ENCODE measurements around the gene RAF1. TPM values are rescaled to one million over a fixed set of nuclear protein-coding genes. Genes with fewer than 3 reads are reported as not detected.

Gene RAF1
- total and polyA plus RNA-seq, 2 of the 13 experiments (the other 11 are each of a cell fraction or from before 2014, with no cell fraction given) = 72.2 to 91.4 TPM

- no peaks in the 10 kb centered on the region for H4K20me1 ChIP-seq (ENCODE audit: insufficient read depth, low read length)
- BruUV-seq (replicated peaks) = no TSS peak
- H3K79me2 ChIP-seq (ENCODE audit: insufficient read depth, low read length) = no peaks in the 10 kb centered on the region
- no peak for FAIRE-seq
- ATAC-seq = no peak
- H3K4me2 ChIP-seq (ENCODE audit: low read depth, low read length) = no peak overlapping the region
- in situ Hi-C loops (cut with HindIII; ENCODE audit: extremely low pct_ligation_motif_present, low pct_unique_long_range_greater_than_20kb) (no loop called here), intact Hi-C loops (cut with micrococcal nuclease; ENCODE audit: unreplicated experiment) (no loop called here)
- no peak overlapping the region for H2AFZ ChIP-seq (ENCODE audit: low read length)
- no peak overlapping the region for H3K9ac ChIP-seq (ENCODE audit: insufficient read depth, low read depth, low read length)
- 9% methylated on average over 6 of the region's 6 CpGs for WGBS (ENCODE audit: low lambda C conversion rate)
- no peaks in the 10 kb centered on the region for H3K9me3 ChIP-seq (ENCODE audit: low read length)
- CTCF ChIA-PET (ENCODE audit: low intra/inter-chr PET ratio, low total read pairs) = no interaction called here
- 0 out of 2 replicates have a peak, but pooled peaks cover 2% of the 10 kb centered on the region for H3K4me1 ChIP-seq (ENCODE audit: insufficient read depth, low read length)
- POLR2A ChIA-PET = no interaction called here
- H3K4me3 ChIP-seq (replicated peaks in 1 of 3; ENCODE audit: insufficient read depth in 1 of 3, low read depth in 2 of 3, low read length in 3 of 3) = no peak overlapping the region
- no peaks in the 10 kb centered on the region for H3K36me3 ChIP-seq (replicated peaks in 1 of 2; ENCODE audit: control insufficient read depth in 1 of 2, insufficient read depth in 2 of 2, low read length in 2 of 2)
- no peak for DNase-seq (ENCODE audit: low spot score)
- H3K27ac ChIP-seq (ENCODE audit: extremely low read length, insufficient read depth, low read length) = no peak overlapping the region
- peaks cover 0 to 3% of the 10 kb centered on the region in 2 experiments; a peak in 1 of 5 replicates for H3K27me3 ChIP-seq (ENCODE audit: control insufficient read depth in 1 of 2, insufficient read depth in 2 of 2, low read length in 2 of 2)
- no peak for TF ChIP-seq ZNF713 (CRISPR knock-in tag; IDR thresholded peaks at IDR 0.05)
Observed at GRCh38 chr3:12708584-12709192, 44.8 kb upstream of the RAF1 start.

GRCh38 chr3:12707449-12707848 lies 43.5 kb upstream of the RAF1 start:
- DNase-seq (ENCODE audit: low spot score) (no peak), FAIRE-seq (no peak), ATAC-seq (no peak)
- Histone ChIP-seq H3K27me3 (ENCODE audit: control insufficient read depth in 1 of 2, insufficient read depth in 2 of 2, low read length in 2 of 2) (peaks cover 0 to 3% of the 10 kb centered on the region in 2 experiments; a peak in 1 of 5 replicates), H4K20me1 (ENCODE audit: insufficient read depth, low read length) (no peaks in the 10 kb centered on the region), H3K9me3 (ENCODE audit: low read length) (no peaks in the 10 kb centered on the region), H3K4me1 (ENCODE audit: insufficient read depth, low read length) (peaks cover 14% of the 10 kb centered on the region; the same call in 1 of the 2 replicates), H2AFZ (ENCODE audit: low read length) (no peak overlapping the region), H3K9ac (ENCODE audit: insufficient read depth, low read depth, low read length) (no peak overlapping the region), H3K4me2 (ENCODE audit: low read depth, low read length) (no peak overlapping the region), H3K79me2 (ENCODE audit: insufficient read depth, low read length) (no peaks in the 10 kb centered on the region), H3K27ac (ENCODE audit: extremely low read length, insufficient read depth, low read length) (no peak overlapping the region), H3K36me3 (replicated peaks in 1 of 2; ENCODE audit: control insufficient read depth in 1 of 2, insufficient read depth in 2 of 2, low read length in 2 of 2) (no peaks in the 10 kb centered on the region), H3K4me3 (replicated peaks in 1 of 3; ENCODE audit: insufficient read depth in 1 of 3, low read depth in 2 of 3, low read length in 3 of 3) (no peak overlapping the region)
- ChIA-PET POLR2A (no interaction called here), CTCF (ENCODE audit: low intra/inter-chr PET ratio, low total read pairs) (no interaction called here)
- BruUV-seq (replicated peaks) = no TSS peak
- in situ Hi-C loops (cut with HindIII; ENCODE audit: extremely low pct_ligation_motif_present, low pct_unique_long_range_greater_than_20kb) = no loop called here
- intact Hi-C loops (cut with micrococcal nuclease; ENCODE audit: unreplicated experiment) = loop anchor here (2.0 kb wide), 1 partner anchor 13 kb away; no protein-coding TSS in a partner anchor
- TF ChIP-seq SALL2 (CRISPR knock-in tag; IDR thresholded peaks at IDR 0.05) = no peak
- peak; percentile 58 for TF ChIP-seq CEBPG (CRISPR knock-in tag; IDR thresholded peaks at IDR 0.05)
- TF ChIP-seq CEBPB (IDR thresholded peaks at IDR 0.05; ENCODE audit: borderline replicate concordance, low read depth, low read length) = peak; percentile 53; the same call in 1 of the 2 replicates
- WGBS (ENCODE audit: low lambda C conversion rate) = 0% methylated on average over 1 of the region's 2 CpGs
